HepG2 (cell line): Measurements from ENCODE around the gene NCMAP. TPM values are rescaled to one million over a fixed set of nuclear protein-coding genes. Genes with fewer than 3 reads are reported as not detected.

ENCODE experiments used
- ARNT ChIP-seq: fragments of 450-650 bp; IDR thresholded peaks from 2 replicates; pipeline ENCODE4 v1.6.1; 2017
- MYC ChIP-seq: sonication (generic); formaldehyde crosslinking; IDR thresholded peaks from 2 replicates; pipeline ENCODE4 v1.9.0; 2021; ENCODE audit warnings: missing genetic modification reagents, borderline replicate concordance
- RFXAP ChIP-seq: sonication (generic); formaldehyde crosslinking; IDR thresholded peaks from 2 replicates; pipeline ENCODE4 v1.4.0; 2020; ENCODE audit warnings: missing genetic modification reagents, borderline replicate concordance
- TP53 ChIP-seq: sonication (generic); formaldehyde crosslinking; conservative IDR thresholded peaks from 2 replicates; pipeline ENCODE4 v1.4.0; 2020; ENCODE audit warnings: missing genetic modification reagents
- YY1 ChIP-seq: IDR thresholded peaks from 2 replicates; pipeline ENCODE4 v1.6.1; 2011; ENCODE audit warnings: low read length, low read depth, moderate library complexity, mild to moderate bottlenecking; ENCODE audit not compliant: insufficient read depth, insufficient replicate concordance
- ZNF782 ChIP-seq: sonication (generic); formaldehyde crosslinking; IDR thresholded peaks from 2 replicates; pipeline ENCODE4 v1.4.0; 2020; ENCODE audit warnings: missing genetic modification reagents, mild to moderate bottlenecking, borderline replicate concordance
- polyA plus RNA-seq, 8 experiments: library from polyadenylated mRNA; depleted of rRNA in 3 of 8; stranded (reverse) in 7 of 8; unstranded in 1 of 8; fragments of >200 nt; fragmentation: Illumina TruSeq in 4 of 8; extraction: Trizol in 4 of 8; gene quantifications; 2 replicates each; pipeline versions ENCODE4 v1.2.1 to v1.2.3, GENCODE V29; 2011 to 2016; ENCODE audit warnings: low read depth in 4 of 8, missing spikeins in 1 of 8, mixed read lengths in 1 of 8; ENCODE audit not compliant: insufficient read depth in 1 of 8
- total RNA-seq, 5 experiments: library from RNA; depleted of rRNA; stranded (reverse); fragments of >200 nt; fragmentation: Illumina TruSeq; extraction: Trizol; gene quantifications; 2 replicates each; pipeline ENCODE4 v1.2.3, GENCODE V29; 2016; ENCODE audit warnings: low read depth in 1 of 5
- TF ChIP-seq, protein P1 (sequence below): sonication (generic); formaldehyde crosslinking; IDR thresholded peaks from 2 replicates; pipeline ENCODE4 v1.5.1; 2020; ENCODE audit warnings: mild to moderate bottlenecking, missing genetic modification reagents, borderline replicate concordance
- TF ChIP-seq, protein P2 (sequence below): sonication (generic); formaldehyde crosslinking; IDR thresholded peaks from 2 replicates; pipeline ENCODE4 v1.5.0; 2020; ENCODE audit warnings: mild to moderate bottlenecking, missing genetic modification reagents, borderline replicate concordance
- TF ChIP-seq, protein P3 (sequence below): sonication (generic); formaldehyde crosslinking; IDR thresholded peaks from 2 replicates; pipeline ENCODE4 v1.5.0; 2020; ENCODE audit warnings: mild to moderate bottlenecking, missing genetic modification reagents

The NCMAP gene
- total and polyA plus RNA-seq, 2 of the 13 experiments (the other 11 are each of a cell fraction or from before 2014, with no cell fraction given), result 2.7 to 20.0 TPM

DNA sequence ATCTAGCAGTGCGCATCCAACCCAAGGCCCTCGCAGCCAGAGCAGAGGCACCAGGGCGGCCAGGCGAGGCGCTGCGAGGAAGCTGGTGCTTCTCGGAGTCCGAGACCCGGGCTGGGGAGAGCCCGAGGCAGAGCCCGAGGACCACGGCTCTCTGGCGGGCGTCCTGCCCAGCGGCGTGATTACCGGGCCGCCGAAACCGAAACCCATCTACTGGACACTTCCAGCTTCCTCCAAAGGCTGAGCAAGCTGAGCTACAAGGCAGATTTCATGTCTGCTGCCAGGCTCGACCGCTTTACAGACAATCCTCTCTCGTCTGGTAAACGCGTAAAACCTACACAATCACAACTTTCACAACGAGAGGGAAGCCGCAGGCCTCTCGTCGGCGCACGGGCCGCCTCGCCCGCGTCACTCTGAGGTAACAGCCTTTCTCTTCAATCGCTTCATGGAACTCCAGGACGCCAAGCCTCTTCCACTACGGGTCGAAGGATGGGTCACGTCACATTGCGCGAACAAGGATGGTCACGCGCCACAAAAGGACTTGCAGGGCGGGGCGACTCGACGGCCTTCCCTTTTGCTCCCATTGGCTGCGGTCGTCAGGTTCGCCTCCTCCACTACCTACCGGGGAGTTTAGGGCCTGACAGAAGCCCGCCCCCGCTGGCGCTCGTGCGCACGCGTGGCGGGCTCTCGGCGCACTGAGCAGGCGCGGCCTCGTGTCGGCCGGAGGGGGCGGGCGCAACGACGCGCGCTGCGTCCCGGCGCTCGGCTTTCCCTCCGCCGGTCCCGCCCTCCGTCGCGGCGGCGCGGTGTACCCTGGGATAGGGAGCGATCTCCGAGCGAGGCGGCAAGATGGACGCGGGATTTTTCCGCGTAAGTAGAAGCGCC is 86.8 kb downstream of the NCMAP start, which contains the start of gene SRRM1 (continued):
- TF ChIP-seq, protein P1, sequence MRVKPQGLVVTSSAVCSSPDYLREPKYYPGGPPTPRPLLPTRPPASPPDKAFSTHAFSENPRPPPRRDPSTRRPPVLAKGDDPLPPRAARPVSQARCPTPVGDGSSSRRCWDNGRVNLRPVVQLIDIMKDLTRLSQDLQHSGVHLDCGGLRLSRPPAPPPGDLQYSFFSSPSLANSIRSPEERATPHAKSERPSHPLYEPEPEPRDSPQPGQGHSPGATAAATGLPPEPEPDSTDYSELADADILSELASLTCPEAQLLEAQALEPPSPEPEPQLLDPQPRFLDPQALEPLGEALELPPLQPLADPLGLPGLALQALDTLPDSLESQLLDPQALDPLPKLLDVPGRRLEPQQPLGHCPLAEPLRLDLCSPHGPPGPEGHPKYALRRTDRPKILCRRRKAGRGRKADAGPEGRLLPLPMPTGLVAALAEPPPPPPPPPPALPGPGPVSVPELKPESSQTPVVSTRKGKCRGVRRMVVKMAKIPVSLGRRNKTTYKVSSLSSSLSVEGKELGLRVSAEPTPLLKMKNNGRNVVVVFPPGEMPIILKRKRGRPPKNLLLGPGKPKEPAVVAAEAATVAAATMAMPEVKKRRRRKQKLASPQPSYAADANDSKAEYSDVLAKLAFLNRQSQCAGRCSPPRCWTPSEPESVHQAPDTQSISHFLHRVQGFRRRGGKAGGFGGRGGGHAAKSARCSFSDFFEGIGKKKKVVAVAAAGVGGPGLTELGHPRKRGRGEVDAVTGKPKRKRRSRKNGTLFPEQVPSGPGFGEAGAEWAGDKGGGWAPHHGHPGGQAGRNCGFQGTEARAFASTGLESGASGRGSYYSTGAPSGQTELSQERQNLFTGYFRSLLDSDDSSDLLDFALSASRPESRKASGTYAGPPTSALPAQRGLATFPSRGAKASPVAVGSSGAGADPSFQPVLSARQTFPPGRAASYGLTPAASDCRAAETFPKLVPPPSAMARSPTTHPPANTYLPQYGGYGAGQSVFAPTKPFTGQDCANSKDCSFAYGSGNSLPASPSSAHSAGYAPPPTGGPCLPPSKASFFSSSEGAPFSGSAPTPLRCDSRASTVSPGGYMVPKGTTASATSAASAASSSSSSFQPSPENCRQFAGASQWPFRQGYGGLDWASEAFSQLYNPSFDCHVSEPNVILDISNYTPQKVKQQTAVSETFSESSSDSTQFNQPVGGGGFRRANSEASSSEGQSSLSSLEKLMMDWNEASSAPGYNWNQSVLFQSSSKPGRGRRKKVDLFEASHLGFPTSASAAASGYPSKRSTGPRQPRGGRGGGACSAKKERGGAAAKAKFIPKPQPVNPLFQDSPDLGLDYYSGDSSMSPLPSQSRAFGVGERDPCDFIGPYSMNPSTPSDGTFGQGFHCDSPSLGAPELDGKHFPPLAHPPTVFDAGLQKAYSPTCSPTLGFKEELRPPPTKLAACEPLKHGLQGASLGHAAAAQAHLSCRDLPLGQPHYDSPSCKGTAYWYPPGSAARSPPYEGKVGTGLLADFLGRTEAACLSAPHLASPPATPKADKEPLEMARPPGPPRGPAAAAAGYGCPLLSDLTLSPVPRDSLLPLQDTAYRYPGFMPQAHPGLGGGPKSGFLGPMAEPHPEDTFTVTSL, result no peak
- TF ChIP-seq RFXAP (peak; percentile 89), TP53 (CRISPR knock-in tag) (peak; percentile 70; the same call in 1 of the 2 replicates), ARNT (no peak), ZNF782 (CRISPR knock-in tag) (peak; percentile 90; the same call in 1 of the 2 replicates), YY1 (no peak), MYC (CRISPR knock-in tag) (peak; percentile 80)
- TF ChIP-seq, protein P2, sequence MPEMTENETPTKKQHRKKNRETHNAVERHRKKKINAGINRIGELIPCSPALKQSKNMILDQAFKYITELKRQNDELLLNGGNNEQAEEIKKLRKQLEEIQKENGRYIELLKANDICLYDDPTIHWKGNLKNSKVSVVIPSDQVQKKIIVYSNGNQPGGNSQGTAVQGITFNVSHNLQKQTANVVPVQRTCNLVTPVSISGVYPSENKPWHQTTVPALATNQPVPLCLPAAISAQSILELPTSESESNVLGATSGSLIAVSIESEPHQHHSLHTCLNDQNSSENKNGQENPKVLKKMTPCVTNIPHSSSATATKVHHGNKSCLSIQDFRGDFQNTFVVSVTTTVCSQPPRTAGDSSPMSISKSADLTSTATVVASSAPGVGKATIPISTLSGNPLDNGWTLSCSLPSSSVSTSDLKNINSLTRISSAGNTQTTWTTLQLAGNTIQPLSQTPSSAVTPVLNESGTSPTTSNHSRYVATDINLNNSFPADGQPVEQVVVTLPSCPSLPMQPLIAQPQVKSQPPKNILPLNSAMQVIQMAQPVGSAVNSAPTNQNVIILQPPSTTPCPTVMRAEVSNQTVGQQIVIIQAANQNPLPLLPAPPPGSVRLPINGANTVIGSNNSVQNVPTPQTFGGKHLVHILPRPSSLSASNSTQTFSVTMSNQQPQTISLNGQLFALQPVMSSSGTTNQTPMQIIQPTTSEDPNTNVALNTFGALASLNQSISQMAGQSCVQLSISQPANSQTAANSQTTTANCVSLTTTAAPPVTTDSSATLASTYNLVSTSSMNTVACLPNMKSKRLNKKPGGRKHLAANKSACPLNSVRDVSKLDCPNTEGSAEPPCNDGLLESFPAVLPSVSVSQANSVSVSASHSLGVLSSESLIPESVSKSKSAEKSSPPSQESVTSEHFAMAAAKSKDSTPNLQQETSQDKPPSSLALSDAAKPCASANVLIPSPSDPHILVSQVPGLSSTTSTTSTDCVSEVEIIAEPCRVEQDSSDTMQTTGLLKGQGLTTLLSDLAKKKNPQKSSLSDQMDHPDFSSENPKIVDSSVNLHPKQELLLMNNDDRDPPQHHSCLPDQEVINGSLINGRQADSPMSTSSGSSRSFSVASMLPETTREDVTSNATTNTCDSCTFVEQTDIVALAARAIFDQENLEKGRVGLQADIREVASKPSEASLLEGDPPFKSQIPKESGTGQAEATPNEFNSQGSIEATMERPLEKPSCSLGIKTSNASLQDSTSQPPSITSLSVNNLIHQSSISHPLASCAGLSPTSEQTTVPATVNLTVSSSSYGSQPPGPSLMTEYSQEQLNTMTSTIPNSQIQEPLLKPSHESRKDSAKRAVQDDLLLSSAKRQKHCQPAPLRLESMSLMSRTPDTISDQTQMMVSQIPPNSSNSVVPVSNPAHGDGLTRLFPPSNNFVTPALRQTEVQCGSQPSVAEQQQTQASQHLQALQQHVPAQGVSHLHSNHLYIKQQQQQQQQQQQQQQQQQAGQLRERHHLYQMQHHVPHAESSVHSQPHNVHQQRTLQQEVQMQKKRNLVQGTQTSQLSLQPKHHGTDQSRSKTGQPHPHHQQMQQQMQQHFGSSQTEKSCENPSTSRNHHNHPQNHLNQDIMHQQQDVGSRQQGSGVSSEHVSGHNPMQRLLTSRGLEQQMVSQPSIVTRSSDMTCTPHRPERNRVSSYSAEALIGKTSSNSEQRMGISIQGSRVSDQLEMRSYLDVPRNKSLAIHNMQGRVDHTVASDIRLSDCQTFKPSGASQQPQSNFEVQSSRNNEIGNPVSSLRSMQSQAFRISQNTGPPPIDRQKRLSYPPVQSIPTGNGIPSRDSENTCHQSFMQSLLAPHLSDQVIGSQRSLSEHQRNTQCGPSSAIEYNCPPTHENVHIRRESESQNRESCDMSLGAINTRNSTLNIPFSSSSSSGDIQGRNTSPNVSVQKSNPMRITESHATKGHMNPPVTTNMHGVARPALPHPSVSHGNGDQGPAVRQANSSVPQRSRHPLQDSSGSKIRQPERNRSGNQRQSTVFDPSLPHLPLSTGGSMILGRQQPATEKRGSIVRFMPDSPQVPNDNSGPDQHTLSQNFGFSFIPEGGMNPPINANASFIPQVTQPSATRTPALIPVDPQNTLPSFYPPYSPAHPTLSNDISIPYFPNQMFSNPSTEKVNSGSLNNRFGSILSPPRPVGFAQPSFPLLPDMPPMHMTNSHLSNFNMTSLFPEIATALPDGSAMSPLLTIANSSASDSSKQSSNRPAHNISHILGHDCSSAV (CRISPR knock-in tag), result no peak
- TF ChIP-seq, protein P3, sequence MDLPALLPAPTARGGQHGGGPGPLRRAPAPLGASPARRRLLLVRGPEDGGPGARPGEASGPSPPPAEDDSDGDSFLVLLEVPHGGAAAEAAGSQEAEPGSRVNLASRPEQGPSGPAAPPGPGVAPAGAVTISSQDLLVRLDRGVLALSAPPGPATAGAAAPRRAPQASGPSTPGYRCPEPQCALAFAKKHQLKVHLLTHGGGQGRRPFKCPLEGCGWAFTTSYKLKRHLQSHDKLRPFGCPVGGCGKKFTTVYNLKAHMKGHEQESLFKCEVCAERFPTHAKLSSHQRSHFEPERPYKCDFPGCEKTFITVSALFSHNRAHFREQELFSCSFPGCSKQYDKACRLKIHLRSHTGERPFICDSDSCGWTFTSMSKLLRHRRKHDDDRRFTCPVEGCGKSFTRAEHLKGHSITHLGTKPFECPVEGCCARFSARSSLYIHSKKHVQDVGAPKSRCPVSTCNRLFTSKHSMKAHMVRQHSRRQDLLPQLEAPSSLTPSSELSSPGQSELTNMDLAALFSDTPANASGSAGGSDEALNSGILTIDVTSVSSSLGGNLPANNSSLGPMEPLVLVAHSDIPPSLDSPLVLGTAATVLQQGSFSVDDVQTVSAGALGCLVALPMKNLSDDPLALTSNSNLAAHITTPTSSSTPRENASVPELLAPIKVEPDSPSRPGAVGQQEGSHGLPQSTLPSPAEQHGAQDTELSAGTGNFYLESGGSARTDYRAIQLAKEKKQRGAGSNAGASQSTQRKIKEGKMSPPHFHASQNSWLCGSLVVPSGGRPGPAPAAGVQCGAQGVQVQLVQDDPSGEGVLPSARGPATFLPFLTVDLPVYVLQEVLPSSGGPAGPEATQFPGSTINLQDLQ, result no peak; the same call in 1 of the 2 replicates
